SK-N-MC (cell line): ENCODE results near the gene PLXNA2.

ENCODE experiments used
- EZH2 ChIP-seq: fragments of 200-600 bp; sonication (generic); IDR thresholded peaks from one replicate; pipeline ENCODE4 v1.6.1; 2017; ENCODE audit warnings: antibody characterized with exemption
- FOXP2 ChIP-seq: optimal IDR thresholded peaks from 2 replicates; pipeline ENCODE3; 2011; ENCODE audit warnings: mild to moderate bottlenecking, moderate library complexity; ENCODE audit not compliant: insufficient read depth; ENCODE audit errors: extremely low read length, control extremely low read depth
- POLR2AphosphoS5 ChIP-seq: IDR thresholded peaks from 2 replicates; pipeline ENCODE4 v1.6.1; 2012; ENCODE audit warnings: mild to moderate bottlenecking, low read depth, low read length, borderline replicate concordance

GRCh38 chr1:208185801-208186231, 58.4 kb downstream of the PLXNA2 start:
- TF ChIP-seq EZH2 = no peak
- TF ChIP-seq POLR2AphosphoS5 = no peak
- no peak for TF ChIP-seq FOXP2
